ENCODE measurements around the gene ARF4. TPM values are rescaled to one million over a fixed set of nuclear protein-coding genes. Genes with fewer than 3 reads are reported as not detected.

The ARF4 gene
- total and polyA plus RNA-seq, 2 experiments from 2014 or later = 144 to 249 TPM

GRCh38 chr3:57604971-57605370 lies 7.8 kb upstream of the ARF4 start:
- DNase-seq (ENCODE audit: low spot score) = no peak
- H3K4me1 Mint-ChIP-seq = no peaks in the 10 kb centered on the region
- Histone ChIP-seq H2AFZ (no peak overlapping the region), H3K4me1 (ENCODE audit: insufficient read depth) (no peaks in the 10 kb centered on the region), H3K27me3 (ENCODE audit: insufficient read depth) (no peaks in the 10 kb centered on the region), H3K79me2 (replicated peaks; ENCODE audit: insufficient read depth) (no peaks in the 10 kb centered on the region), H3K36me3 (ENCODE audit: insufficient read depth) (no peaks in the 10 kb centered on the region; the same call in 1 of the 2 replicates), H3K27ac (ENCODE audit: low read depth) (no peak overlapping the region), H3K4me2 (no peak overlapping the region), H3F3A (replicated peaks; ENCODE audit: low read depth) (no peaks in the 10 kb centered on the region), H4K20me1 (replicated peaks; ENCODE audit: insufficient read depth) (no peaks in the 10 kb centered on the region), H3K9me2 (ENCODE audit: insufficient read depth) (0 out of 2 replicates have a peak, but pooled peaks cover 3% of the 10 kb centered on the region), H3K4me3 (no peak overlapping the region)
- no peak overlapping the region for H3K4me3 Mint-ChIP-seq
- TF ChIP-seq JUNB (IDR thresholded peaks at IDR 0.05; ENCODE audit: unreplicated experiment) = no peak
- TF ChIP-seq, protein P1, sequence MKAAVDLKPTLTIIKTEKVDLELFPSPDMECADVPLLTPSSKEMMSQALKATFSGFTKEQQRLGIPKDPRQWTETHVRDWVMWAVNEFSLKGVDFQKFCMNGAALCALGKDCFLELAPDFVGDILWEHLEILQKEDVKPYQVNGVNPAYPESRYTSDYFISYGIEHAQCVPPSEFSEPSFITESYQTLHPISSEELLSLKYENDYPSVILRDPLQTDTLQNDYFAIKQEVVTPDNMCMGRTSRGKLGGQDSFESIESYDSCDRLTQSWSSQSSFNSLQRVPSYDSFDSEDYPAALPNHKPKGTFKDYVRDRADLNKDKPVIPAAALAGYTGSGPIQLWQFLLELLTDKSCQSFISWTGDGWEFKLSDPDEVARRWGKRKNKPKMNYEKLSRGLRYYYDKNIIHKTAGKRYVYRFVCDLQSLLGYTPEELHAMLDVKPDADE (IDR thresholded peaks at IDR 0.05) = no peak
- TF ChIP-seq REST (IDR thresholded peaks at IDR 0.05; ENCODE audit: unreplicated experiment) = no peak
- no peak for TF ChIP-seq STAT1 (IDR thresholded peaks at IDR 0.05; ENCODE audit: unreplicated experiment)
- no peak for TF ChIP-seq ZNF114 (CRISPR knock-in tag; IDR thresholded peaks at IDR 0.05)
- H3K27ac Mint-ChIP-seq = no peak overlapping the region
- H3K27me3 Mint-ChIP-seq (ENCODE audit: insufficient read depth, low read depth, poor library complexity) = peaks cover 3% of the 10 kb centered on the region
- peaks cover 46% of the 10 kb centered on the region for H3K9me3 Mint-ChIP-seq
- ATAC-seq = no peak
- H3K36me3 Mint-ChIP-seq (ENCODE audit: low read depth) = peaks cover 47% of the 10 kb centered on the region

- Mint-ChIP-seq H3K27ac (no peak overlapping the region), H3K4me1 (peaks cover 15% of the 10 kb centered on the region), H3K9me3 (peaks cover 6% of the 10 kb centered on the region; the same call in 2 of the 3 replicates), H3K36me3 (ENCODE audit: low read depth) (peaks cover 25% of the 10 kb centered on the region; the same call in 2 of the 3 replicates), H3K4me3 (no peak overlapping the region), H3K27me3 (ENCODE audit: insufficient read depth, low read depth, poor library complexity) (peaks cover 13% of the 10 kb centered on the region)
- Histone ChIP-seq H3K4me3 (no peak overlapping the region), H3K4me2 (no peak overlapping the region), H3K79me2 (replicated peaks; ENCODE audit: insufficient read depth) (peaks cover 17% of the 10 kb centered on the region), H3K4me1 (ENCODE audit: insufficient read depth) (peaks cover 14% of the 10 kb centered on the region), H3K36me3 (ENCODE audit: insufficient read depth) (no peaks in the 10 kb centered on the region; the same call in 1 of the 2 replicates), H3F3A (replicated peaks; ENCODE audit: low read depth) (0 out of 2 replicates have a peak, but pooled peaks cover 5% of the 10 kb centered on the region), H3K27me3 (ENCODE audit: insufficient read depth) (no peaks in the 10 kb centered on the region), H3K27ac (ENCODE audit: low read depth) (0 out of 2 replicates have a peak overlapping the region, but pooled peaks have one; percentile 46), H2AFZ (no peak overlapping the region), H3K9me2 (ENCODE audit: insufficient read depth) (0 out of 2 replicates have a peak, but pooled peaks cover 3% of the 10 kb centered on the region), H4K20me1 (replicated peaks; ENCODE audit: insufficient read depth) (peaks cover 11% of the 10 kb centered on the region)
- DNase-seq (ENCODE audit: low spot score) (no peak), ATAC-seq (no peak)
- no peak for TF ChIP-seq NANOG (IDR thresholded peaks at IDR 0.05; ENCODE audit: borderline replicate concordance)
- TF ChIP-seq, protein P1 (IDR thresholded peaks at IDR 0.05) = no peak
- TF ChIP-seq ZNF462 (CRISPR knock-in tag; IDR thresholded peaks at IDR 0.05) = no peak
- TF ChIP-seq ZNF331 (CRISPR knock-in tag; IDR thresholded peaks at IDR 0.05; ENCODE audit: low read depth) = no peak
- TF ChIP-seq STAT1 (IDR thresholded peaks at IDR 0.05; ENCODE audit: unreplicated experiment) = no peak
Observed at GRCh38 chr3:57600195-57600594, 3.1 kb upstream of the ARF4 start.

Measured in GM23338 (cell line).